GM21526 (cell line): Measurements from ENCODE around the gene FAM174C.

Experiments
- ATAC-seq: cut with Tn5 transposase; IDR thresholded peaks from one replicate; pipeline ENCODE4 v1.9.1; 2021; ENCODE audit warnings: moderate library complexity; ENCODE audit not compliant: unreplicated experiment, low FRiP score

FAM174C gene

GRCh38 chr19:1283917-1284292, 8.6 kb downstream of the FAM174C start:
- ATAC-seq = no peak

GRCh38 chr19:1284293-1284978, 9.1 kb downstream of the FAM174C start:
- ATAC-seq = no peak

- no peak for ATAC-seq
Observed at GRCh38 chr19:1284979-1285736, 9.8 kb downstream of the FAM174C start.

- no peak for ATAC-seq
Observed at GRCh38 chr19:1285737-1286360, 10.5 kb downstream of the FAM174C start, which contains the start of gene EFNA2. EFNA2 (plus strand) TSS chr19:1285873; CDS start chr19:1286169, 296 bp downstream.

DNA sequence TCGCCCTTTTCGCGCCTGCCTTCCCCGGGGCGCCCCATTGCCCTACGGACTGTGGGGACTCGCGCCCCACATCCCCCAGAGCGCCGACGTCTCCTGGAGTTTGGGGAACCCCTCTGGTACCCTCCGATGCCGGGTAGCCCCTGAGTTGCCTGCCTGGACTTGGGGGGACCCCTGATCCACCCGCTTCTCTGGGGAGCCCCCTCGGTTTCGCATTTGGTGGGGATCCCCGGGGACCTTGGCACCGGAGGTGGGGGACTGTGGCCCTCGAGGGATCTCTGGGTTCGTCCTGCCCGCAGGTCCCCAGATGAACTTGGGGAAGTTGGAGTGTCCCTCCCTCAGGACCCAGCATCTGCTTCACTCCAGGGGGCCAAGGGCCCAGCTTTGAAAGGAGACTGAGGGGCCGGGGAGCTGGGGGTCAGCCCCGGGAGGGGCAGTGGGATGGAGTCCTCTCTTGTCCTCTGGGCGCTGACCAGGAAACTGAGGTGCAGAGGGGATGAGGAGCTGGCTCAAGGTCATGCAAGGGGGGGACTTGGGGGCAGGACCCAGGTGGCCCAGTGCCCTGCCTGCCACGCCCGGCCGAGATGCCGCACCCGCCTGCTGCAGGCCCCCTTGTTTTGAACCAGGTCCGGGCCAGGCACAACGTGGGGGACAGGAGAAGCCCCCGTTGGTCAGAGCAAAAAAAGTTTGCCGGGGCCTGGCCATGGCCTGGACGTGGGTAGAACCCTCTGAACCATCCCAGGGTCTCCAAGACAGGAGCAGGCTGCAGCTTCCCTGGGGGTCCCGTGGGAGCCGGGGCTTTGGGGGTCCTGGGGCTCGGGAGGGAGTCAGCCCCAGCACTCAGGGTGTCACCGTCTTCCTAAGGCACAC, 11.4 kb downstream of the FAM174C start:
- ATAC-seq = no peak

DNA sequence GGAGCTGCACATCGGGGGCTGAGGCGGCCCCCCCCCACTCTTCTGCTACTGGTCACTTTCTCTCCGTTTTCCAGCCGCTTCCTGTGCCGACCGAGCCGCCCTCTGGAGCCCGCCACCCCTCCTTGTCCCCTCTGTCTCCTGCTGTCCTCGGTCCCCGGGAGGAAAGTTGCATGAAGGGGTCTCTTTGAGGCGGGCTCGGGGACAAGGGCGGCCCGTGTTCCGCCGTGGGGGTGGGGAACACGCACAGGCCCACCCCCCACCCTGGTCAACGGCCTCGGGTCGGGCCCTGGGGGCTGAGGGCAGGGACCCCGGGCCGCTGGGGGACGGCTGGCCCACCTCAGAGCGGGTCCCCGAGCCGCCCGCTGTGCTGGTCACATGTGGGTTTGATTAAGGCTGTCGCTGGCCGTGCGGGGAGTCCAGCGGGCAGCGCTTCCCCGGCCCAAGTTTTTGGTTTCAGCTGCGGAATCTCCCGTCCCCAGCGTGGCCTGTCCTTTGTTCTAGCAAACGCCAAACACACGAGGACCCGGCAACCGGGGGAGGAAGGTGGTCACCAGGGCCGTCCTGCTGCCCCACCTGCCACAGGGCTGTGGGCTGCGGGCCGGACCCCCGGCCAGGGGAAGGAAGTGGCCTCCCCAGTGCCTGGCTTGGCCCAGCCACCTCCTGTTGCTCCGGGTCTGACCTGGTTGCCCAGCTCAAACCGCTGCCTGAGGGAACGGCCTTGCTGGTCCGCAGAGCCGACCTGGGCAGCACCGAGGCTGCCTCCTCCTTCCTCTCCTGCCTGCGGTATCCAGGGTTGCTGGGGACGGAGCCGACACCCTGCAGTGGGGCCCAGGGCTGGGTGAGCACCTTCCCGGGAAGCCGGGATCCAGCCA, 12.3 kb downstream of the FAM174C start:
- no peak for ATAC-seq

GRCh38 chr19:1288226-1288612, 12.9 kb downstream of the FAM174C start:
- no peak for ATAC-seq

DNA sequence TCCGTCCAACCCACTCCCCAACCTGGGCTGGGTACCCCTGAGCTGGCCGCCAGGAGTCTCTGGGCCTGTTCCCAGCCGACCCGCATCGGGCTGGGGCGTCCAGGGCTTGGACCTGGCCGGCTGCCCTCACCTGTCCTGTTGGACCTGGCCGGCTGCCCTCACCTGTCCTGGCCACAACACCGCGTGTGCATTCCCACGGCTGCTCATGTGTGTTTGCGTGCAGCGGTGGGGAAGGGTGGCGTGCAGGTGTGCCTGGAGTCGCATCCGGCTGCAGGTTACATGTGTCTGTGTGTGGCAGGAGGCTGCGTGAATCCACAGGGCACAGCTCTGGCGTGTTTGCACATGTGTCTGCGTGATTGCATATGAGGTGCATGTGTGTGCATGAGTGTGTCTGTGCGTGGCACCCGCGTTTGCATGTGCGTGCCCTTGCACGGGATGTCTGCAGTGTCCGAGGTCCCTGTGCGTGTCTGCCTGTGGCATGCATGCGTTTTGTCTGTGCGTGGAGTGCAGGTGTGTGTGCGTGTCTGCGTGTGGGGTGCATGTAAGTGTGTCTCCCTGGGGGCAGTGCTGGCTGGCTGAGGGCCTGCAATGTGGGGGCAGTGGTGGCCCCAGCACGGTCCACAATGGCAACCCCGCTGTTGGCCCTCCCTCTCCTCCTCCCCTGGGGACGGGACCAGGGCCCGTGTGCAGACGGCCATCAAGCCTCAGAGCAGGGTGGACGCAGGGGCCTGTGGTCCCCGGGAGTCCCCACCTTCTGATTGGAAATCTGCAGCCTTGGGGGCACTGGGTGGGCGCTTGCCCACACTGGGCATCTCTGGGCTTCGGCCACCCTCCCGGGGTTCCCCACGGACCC, 13.7 kb downstream of the FAM174C start:
- ATAC-seq = no peak

DNA sequence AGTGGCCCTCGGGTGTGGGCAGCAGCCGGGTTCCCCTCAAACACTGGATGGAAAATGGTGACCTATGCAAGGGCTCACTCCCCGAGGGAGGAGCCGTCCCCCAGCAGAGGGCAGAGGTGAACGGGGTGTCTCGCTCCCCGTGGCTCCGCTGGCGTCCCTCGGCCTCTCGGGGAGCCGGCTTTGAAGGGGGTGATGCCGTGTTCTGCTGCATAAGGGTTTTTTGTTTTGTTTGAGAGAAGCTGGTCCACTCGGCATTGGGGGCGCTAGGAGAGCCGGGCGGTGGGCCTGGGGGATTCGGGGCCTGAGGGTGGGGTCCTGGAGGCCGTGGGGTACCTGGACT, 14.3 kb downstream of the FAM174C start:
- no peak for ATAC-seq

DNA sequence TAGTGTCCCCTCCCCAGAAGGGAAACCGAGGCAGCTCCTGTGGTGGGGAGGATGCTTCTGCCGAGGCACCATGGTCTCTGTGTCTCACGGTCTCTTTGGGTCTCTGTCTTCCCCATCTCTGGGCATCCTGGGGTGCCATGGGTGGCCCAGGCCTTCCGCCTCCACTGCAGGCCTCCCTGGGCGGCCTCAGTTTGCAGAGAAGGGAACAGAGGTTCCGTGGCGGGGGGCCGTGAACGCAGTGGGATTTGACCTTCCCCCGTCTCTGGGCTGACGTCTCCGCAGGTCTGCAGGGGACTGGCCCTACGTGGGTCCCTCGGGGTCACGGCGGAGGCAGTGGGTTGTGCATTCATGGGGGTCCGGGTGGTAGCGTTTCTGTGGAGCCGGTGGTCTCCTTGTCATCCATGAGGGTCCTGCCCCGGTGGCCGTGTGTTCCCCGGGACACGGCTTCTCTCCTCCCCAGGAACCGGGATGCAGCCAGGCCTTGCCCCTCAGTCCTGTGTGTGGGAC, 14.9 kb downstream of the FAM174C start:
- ATAC-seq = no peak

- no peak for ATAC-seq
Observed at GRCh38 chr19:1290703-1291651, 15.6 kb downstream of the FAM174C start.

DNA sequence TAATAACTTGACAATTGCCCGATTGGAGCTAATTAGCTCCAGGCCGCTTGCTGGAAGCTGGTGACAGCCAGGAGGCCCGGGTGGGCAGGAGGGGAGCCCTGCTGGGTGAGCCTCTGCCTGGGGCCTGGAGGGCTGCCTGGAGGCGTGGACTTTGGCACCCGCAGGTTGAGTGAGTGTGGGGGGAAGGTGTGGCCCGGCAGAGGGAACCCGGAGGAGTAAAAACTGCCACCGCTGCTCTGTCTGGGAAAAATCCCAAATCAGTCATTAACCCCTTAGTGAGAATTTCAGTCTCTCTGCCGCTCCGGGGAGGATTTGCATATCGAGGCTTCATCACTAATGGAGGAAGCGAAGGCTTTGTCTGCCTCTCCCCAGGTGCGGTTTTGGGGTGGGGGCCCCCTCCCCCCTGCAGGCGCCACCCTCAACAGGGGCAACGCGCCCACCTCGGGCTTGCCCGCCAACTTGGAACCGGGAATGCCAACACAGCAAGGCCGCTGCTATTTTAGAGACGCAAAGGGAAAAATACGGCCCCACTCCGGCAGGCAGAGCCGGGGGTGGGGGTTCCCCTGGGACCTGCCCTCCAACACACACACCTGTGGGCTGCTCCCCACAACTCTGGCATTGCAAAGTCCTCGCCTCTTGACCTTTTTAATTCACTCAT, 16.6 kb downstream of the FAM174C start:
- ATAC-seq = no peak

DNA sequence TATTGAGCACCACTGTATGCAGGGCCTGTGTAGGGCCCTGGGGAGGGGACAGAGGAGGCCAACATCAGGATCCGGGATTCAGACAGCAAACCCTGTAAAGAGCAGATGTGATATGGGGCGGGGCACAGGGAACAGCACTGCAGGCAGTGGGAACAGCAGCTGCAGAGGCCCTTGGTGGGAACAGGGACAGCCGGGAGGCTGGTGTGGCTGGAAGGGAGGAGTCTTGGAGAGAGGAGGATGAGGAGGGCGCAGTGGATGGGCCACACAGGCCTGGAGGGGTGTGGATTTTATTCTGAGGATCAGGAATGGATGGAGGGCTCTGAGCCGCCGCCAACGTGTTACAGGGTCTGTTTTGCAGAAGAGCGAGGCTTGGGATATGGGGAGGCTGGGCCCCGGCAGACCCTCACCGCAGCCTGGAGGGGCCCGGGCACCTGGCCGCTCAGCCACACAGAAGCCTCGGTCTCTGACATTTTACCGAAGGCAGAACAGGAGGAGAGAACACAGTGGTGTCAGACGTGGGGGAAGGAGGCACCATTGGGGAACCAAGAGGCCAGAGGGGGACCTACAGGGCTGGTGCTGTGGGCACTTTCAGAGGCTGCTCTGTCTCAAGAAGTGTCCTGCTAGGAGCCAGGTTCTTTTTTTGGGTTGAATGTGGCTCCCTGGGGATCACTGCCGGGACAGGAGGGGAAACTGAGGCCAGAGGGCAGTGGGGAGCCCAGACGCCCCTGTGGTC, 17.3 kb downstream of the FAM174C start:
- ATAC-seq = no peak

DNA sequence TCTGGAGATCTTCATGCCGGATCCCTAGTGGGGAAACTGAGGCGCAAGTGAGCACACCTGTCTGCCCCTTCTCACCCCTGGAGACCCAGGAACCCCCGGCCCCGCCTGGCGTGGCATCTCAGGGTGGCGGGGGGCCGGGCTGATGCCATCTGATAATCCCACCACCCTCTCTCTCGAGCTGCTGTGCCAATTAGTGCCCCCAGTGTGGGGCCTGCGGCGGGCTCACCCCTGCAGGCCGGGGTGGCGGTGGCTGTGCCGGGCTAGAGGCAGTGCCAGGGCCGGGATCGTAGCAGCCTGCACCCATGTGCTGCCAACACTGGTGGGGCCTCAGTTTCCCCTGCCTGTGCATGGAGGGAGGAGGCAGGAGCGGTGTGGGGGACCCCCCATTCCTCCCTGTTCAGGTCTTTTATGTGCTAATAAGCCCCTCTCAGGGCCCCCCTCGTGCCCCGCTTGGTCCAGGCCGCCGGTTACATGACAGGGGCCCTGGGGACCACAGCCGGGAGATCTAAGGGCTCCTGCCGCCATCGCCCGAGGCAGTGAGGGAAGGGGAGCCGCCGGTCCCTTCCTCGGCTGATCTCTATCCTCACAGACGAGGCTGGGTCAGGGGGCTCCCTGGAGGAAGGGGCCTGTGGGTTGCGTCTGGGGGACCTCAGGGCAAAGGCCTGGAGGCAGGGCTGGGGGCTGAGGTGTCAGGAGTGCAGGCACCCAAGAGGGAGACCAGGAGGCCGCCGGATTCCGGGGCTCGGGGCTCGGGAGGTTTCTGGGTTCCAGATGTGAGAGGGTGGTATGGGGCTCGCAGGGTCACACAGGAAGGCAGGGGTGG, 18.7 kb downstream of the FAM174C start:
- no peak for ATAC-seq

- ATAC-seq = no peak
Observed at GRCh38 chr19:1294688-1295087, 19.4 kb downstream of the FAM174C start.
